GM12878 (cell line): ENCODE measurements around the gene MAPKAPK2.

Experiments used
- EED ChIP-seq: sonication (generic); IDR thresholded peaks from 2 replicates; pipeline ENCODE4 v1.6.1; 2016; ENCODE audit warnings: antibody characterized with exemption, low read depth
- EP300 ChIP-seq, 2 experiments: fragments of 150-350 bp in 1 of 2; IDR thresholded peaks; 2 replicates each; pipeline ENCODE4 v1.6.1; 2011 to 2012; ENCODE audit warnings: low read depth in 2 of 2, low read length in 2 of 2, borderline replicate concordance in 1 of 2, improper control_type of control experiment in 1 of 2, inconsistent platforms in 1 of 2; ENCODE audit not compliant: control insufficient read depth in 1 of 2
- GABPA ChIP-seq: IDR thresholded peaks from 2 replicates; pipeline ENCODE4 v1.6.1; 2014; ENCODE audit warnings: antibody characterized with exemption, low read depth, mild to moderate bottlenecking, inconsistent platforms
- POLR2AphosphoS2 ChIP-seq: IDR thresholded peaks from 2 replicates; pipeline ENCODE4 v1.6.1; 2011; ENCODE audit warnings: low read depth, mild to moderate bottlenecking, low read length, improper control_type of control experiment, moderate library complexity

DNA sequence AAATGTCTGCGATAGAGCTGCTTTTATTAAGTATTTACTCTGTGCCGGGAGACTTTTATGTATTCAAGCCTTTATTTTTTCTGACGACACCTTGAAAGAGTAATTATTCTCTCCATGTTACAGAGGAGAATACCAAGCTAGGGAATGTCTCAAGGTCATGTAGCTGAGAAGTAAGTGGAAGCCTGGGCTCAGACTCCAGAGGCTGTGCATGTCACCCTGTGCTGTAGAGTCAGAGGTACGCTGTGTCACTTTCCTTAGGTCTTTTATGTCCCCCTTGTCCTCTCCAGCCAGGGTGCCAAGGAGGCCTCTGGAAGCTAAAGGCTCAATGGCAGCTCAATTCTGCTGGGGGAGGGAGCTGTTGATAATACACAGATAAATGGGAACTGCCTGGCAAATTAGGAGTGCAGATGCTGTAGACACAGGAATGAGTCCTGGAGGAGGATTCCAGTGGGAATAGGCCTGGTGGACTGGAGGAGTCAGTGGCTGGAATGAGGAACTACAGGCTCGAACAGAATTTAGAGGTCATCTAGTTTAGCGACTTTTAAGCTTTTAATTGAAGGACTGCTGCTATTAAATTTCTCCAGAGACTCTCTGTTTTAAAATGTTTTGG lies 76.6 kb downstream of the MAPKAPK2 start:
- TF ChIP-seq EP300 (IDR thresholded peaks at IDR 0.05; ENCODE audit: borderline replicate concordance in 1 of 2, control insufficient read depth in 1 of 2, low read depth in 2 of 2, low read length in 2 of 2) (no peak), EED (no peak), POLR2AphosphoS2 (no peak), GABPA (no peak)
